H1 (cell line): ENCODE data around the gene PQBP1. TPM values are rescaled to one million over a fixed set of nuclear protein-coding genes. Genes with fewer than 3 reads are reported as not detected.
"Not testable (repeated sequence)": the region's sequence is repeated elsewhere in the genome, so short reads cannot be mapped to it uniquely, and the experiment has no call there.

ENCODE experiments used
- CTCF ChIA-PET: fragments of 300-600 bp; sonication (Branson Sonifier 250); formaldehyde crosslinking; loops from one replicate; lab custom pipeline; 2021; ENCODE audit not compliant: partially characterized antibody; lab: Charles Lee
- POLR2A ChIA-PET: fragments of 300-600 bp; sonication (Branson Sonifier 250); formaldehyde crosslinking; loops from one replicate; lab custom pipeline; 2021; ENCODE audit warnings: inconsistent platforms; ENCODE audit not compliant: partially characterized antibody; lab: Charles Lee
- DNase-seq, 2 experiments: peaks; one replicate each; pipeline versions ENCODE4 v3.0.0 to v3.0.0-alpha.2; 2010 to 2022; ENCODE audit warnings: low spot score in 2 of 2, low read depth in 1 of 2, mixed read lengths in 1 of 2
- FAIRE-seq: peaks from 2 replicates; lab custom pipeline; 2011; peaks lifted over from hg19 to GRCh38; lab: Jason Lieb, UNC
- H2AFZ ChIP-seq: 2 replicates; pipeline ENCODE4 v1.8.1; 2012; ENCODE audit warnings: low read length, inconsistent platforms
- H2AK5ac ChIP-seq: 2 replicates; pipeline ENCODE4 v1.6.1; 2013; ENCODE audit warnings: low read depth, low read length
- H2BK120ac ChIP-seq: replicated peaks from 2 replicates; pipeline ENCODE3; 2013; ENCODE audit warnings: low read depth, low read length, inconsistent platforms
- H2BK12ac ChIP-seq: 2 replicates; pipeline ENCODE4 v1.6.1; 2013; ENCODE audit warnings: low read depth, low read length
- H2BK15ac ChIP-seq: 2 replicates; pipeline ENCODE4 v1.6.1; 2013; ENCODE audit warnings: low read length
- H2BK20ac ChIP-seq: 2 replicates; pipeline ENCODE4 v1.6.1; 2013; ENCODE audit warnings: low read length
- H2BK5ac ChIP-seq: 2 replicates; pipeline ENCODE4 v1.6.1; 2013; ENCODE audit warnings: low read depth, low read length
- H3K14ac ChIP-seq: 2 replicates; pipeline ENCODE4 v1.6.1; 2013; ENCODE audit warnings: inconsistent platforms; ENCODE audit not compliant: insufficient read length
- H3K18ac ChIP-seq: 2 replicates; pipeline ENCODE4 v1.6.1; 2013; ENCODE audit warnings: low read length; ENCODE audit errors: extremely low read depth
- H3K23ac ChIP-seq: 2 replicates; pipeline ENCODE4 v1.6.1; 2013; ENCODE audit warnings: inconsistent platforms; ENCODE audit not compliant: insufficient read length
- H3K23me2 ChIP-seq: 2 replicates; pipeline ENCODE4 v1.6.1; 2013; ENCODE audit warnings: low read depth, low read length
- H3K27ac ChIP-seq: 2 replicates; pipeline ENCODE4 v1.6.1; 2011; ENCODE audit warnings: low read depth, low read length, inconsistent platforms
- H3K27me3 ChIP-seq, 4 experiments: replicated peaks in 1 of 4; 1 replicate in 1 of 4; 2 replicates in 3 of 4; pipeline versions ENCODE4 v1.6.1 to v1.8.1; 2011 to 2013; ENCODE audit warnings: low read length in 3 of 4, mild to moderate bottlenecking in 3 of 4, inconsistent platforms in 2 of 4, mixed read lengths in 2 of 4, moderate library complexity in 1 of 4; ENCODE audit not compliant: control insufficient read depth in 3 of 4, insufficient read depth in 3 of 4; ENCODE audit errors: extremely low read depth in 1 of 4
- H3K36me3 ChIP-seq, 4 experiments: 2 replicates each; pipeline versions ENCODE4 v1.6.1 to v1.8.1; 2011 to 2013; ENCODE audit warnings: mild to moderate bottlenecking in 4 of 4, low read length in 3 of 4, moderate library complexity in 2 of 4, control low read depth in 1 of 4, inconsistent platforms in 1 of 4; ENCODE audit not compliant: insufficient read depth in 4 of 4, control insufficient read depth in 2 of 4
- H3K4ac ChIP-seq: replicated peaks from 2 replicates; pipeline ENCODE3; 2013; ENCODE audit warnings: low read length, low read depth, mixed read lengths, inconsistent platforms; ENCODE audit not compliant: insufficient read length
- H3K4me1 ChIP-seq, 4 experiments: replicated peaks in 1 of 4; 1 replicate in 1 of 4; 2 replicates in 3 of 4; pipeline versions ENCODE4 v1.6.1 to v1.8.1; 2011 to 2013; ENCODE audit warnings: low read length in 3 of 4, inconsistent platforms in 2 of 4, mixed read lengths in 1 of 4; ENCODE audit not compliant: insufficient read depth in 4 of 4, control insufficient read depth in 3 of 4
- H3K4me2 ChIP-seq, 2 experiments: 2 replicates each; pipeline versions ENCODE4 v1.6.1 to v1.8.1; 2011 to 2013; ENCODE audit warnings: low read depth in 2 of 2, low read length in 2 of 2, control low read depth in 1 of 2, inconsistent platforms in 1 of 2, mild to moderate bottlenecking in 1 of 2; ENCODE audit not compliant: insufficient read depth in 1 of 2
- H3K4me3 ChIP-seq, 4 experiments: fragments of 200-600, 300-600 bp in 1 of 4; sonication (generic), shearing (Covaris generic), sonication (Bioruptor Twin) in 1 of 4; 2 replicates each; pipeline versions ENCODE4 v1.5.1 to v1.8.1; 2011 to 2016; ENCODE audit warnings: low read length in 4 of 4, low read depth in 3 of 4, control low read depth in 2 of 4, inconsistent platforms in 2 of 4, mild to moderate bottlenecking in 2 of 4, mixed read lengths in 1 of 4, moderate library complexity in 1 of 4; ENCODE audit not compliant: insufficient read depth in 2 of 4; ENCODE audit errors: extremely low read depth in 1 of 4
- H3K56ac ChIP-seq: replicated peaks from 2 replicates; pipeline ENCODE3; 2013; ENCODE audit warnings: low read depth, mild to moderate bottlenecking, mixed read lengths, low read length, inconsistent platforms; ENCODE audit not compliant: insufficient read length
- H3K79me1 ChIP-seq: 2 replicates; pipeline ENCODE4 v1.6.1; 2013; ENCODE audit warnings: low read depth, low read length, control low read depth
- H3K79me2 ChIP-seq, 2 experiments: 2 replicates each; pipeline versions ENCODE4 v1.6.1 to v1.8.1; 2012 to 2013; ENCODE audit warnings: low read length in 2 of 2, mild to moderate bottlenecking in 2 of 2, inconsistent platforms in 1 of 2; ENCODE audit not compliant: insufficient read depth in 2 of 2, control insufficient read depth in 1 of 2
- H3K9ac ChIP-seq, 4 experiments: replicated peaks in 1 of 4; 1 replicate in 1 of 4; 2 replicates in 3 of 4; pipeline versions ENCODE4 v1.6.1 to v1.8.1; 2011 to 2013; ENCODE audit warnings: low read depth in 3 of 4, low read length in 3 of 4, control low read depth in 2 of 4, mild to moderate bottlenecking in 2 of 4, moderate library complexity in 2 of 4, inconsistent platforms in 1 of 4; ENCODE audit errors: extremely low read depth in 1 of 4
- H3K9me3 ChIP-seq, 2 experiments: 2 replicates each; pipeline versions ENCODE4 v1.6.1 to v1.8.1; 2012 to 2013; ENCODE audit warnings: mild to moderate bottlenecking in 2 of 2, moderate library complexity in 2 of 2, control low read depth in 1 of 2, inconsistent platforms in 1 of 2, low read depth in 1 of 2, low read length in 1 of 2, mixed read lengths in 1 of 2; ENCODE audit not compliant: insufficient read depth in 2 of 2
- H4K20me1 ChIP-seq, 2 experiments: replicated peaks in 1 of 2; 2 replicates each; pipeline versions ENCODE3 to v1.8.1; 2011 to 2013; ENCODE audit warnings: inconsistent platforms in 2 of 2, low read length in 2 of 2, mild to moderate bottlenecking in 1 of 2; ENCODE audit not compliant: insufficient read depth in 2 of 2, control insufficient read depth in 1 of 2
- H4K5ac ChIP-seq: 2 replicates; pipeline ENCODE4 v1.6.1; 2013; ENCODE audit warnings: low read length, low read depth, mixed read lengths, inconsistent platforms; ENCODE audit not compliant: insufficient read length
- H4K8ac ChIP-seq: 2 replicates; pipeline ENCODE4 v1.8.0; 2013; ENCODE audit warnings: mild to moderate bottlenecking, moderate library complexity, low read length, inconsistent platforms; ENCODE audit not compliant: insufficient read depth; ENCODE audit errors: extremely low read depth
- H4K91ac ChIP-seq: replicated peaks from 2 replicates; pipeline ENCODE3; 2013; ENCODE audit warnings: low read length, mixed read lengths, inconsistent platforms; ENCODE audit not compliant: insufficient read length
- WGBS, 2 experiments: shearing (Covaris generic) in 1 of 2; methylation state at CpG; one replicate each; pipeline versions ENCODE4 v1.1.6 to v1.1.7; 2013 to 2015; ENCODE audit warnings: low lambda C conversion rate in 2 of 2, mixed read lengths in 2 of 2, inconsistent platforms in 1 of 2, low coverage in 1 of 2, missing lambda C conversion rate in 1 of 2; ENCODE audit not compliant: insufficient replicate concordance in 2 of 2, insufficient coverage in 1 of 2, insufficient read length in 1 of 2; ENCODE audit errors: extremely low coverage in 1 of 2, missing lambda C conversion rate in 1 of 2; 5-methylcytosine and 5-hydroxymethylcytosine counted together
- polyA plus RNA-seq, 7 experiments: library from polyadenylated mRNA; depleted of rRNA in 3 of 7; stranded (reverse) in 5 of 7; unstranded in 2 of 7; fragments of >200 nt in 5 of 7; fragments of 200-250 nt in 2 of 7; gene quantifications; 1 replicate in 5 of 7; 2 replicates in 1 of 7; 4 replicates in 1 of 7; pipeline versions ENCODE4 v1.2.1 to v1.2.3, GENCODE V29; 2011 to 2013; ENCODE audit warnings: missing spikeins in 2 of 7, mixed read lengths in 2 of 7
- total RNA-seq: library from RNA; stranded (reverse); fragmentation: NEBNext Ultra II Directional; extraction: Animal tissue kit (Norgen Biotek cat#: 25700); gene quantifications from 2 replicates; pipeline ENCODE4 v1.2.1, GENCODE V29; 2021

PQBP1 gene
- total and polyA plus RNA-seq, 2 of the 8 experiments (the other 6 are each of a cell fraction or from before 2014, with no cell fraction given) = 91.7 to 95.9 TPM

- H2AK5ac ChIP-seq, H4K5ac ChIP-seq, H3K36me3 ChIP-seq, CTCF ChIA-PET, H3K4me2 ChIP-seq, H3K79me1 ChIP-seq, H2BK20ac ChIP-seq, H3K4me1 ChIP-seq, H3K23ac ChIP-seq, H4K8ac ChIP-seq, H3K4ac ChIP-seq, H3K27me3 ChIP-seq, H3K23me2 ChIP-seq, H2BK120ac ChIP-seq, H2BK5ac ChIP-seq, H3K79me2 ChIP-seq, DNase-seq, H3K56ac ChIP-seq, H3K9ac ChIP-seq, H3K9me3 ChIP-seq, H4K91ac ChIP-seq, H2BK12ac ChIP-seq, H3K14ac ChIP-seq, H3K4me3 ChIP-seq, H2AFZ ChIP-seq, H2BK15ac ChIP-seq, H3K27ac ChIP-seq, H3K18ac ChIP-seq, H4K20me1 ChIP-seq: not testable (repeated sequence)
- 60% methylated on average over 3 of the region's 4 CpGs; no CpG with 5 or more reads in 1 of the 2 experiments for WGBS, 2 experiments
- POLR2A ChIA-PET = interaction anchor here (0.6 to 1.6 kb wide), 3 partner anchors 10 to 33 kb away, joined by 3 to 4 read pairs (median 3); no protein-coding TSS in a partner anchor
- FAIRE-seq = peak; percentile 65
Measured at GRCh38 chrX:48876944-48877343, 20.8 kb upstream of the PQBP1 start.
